Vagina (tissue), 2 donors: ENCODE measurements around the gene TMEM11. TPM values are rescaled to one million over a fixed set of nuclear protein-coding genes. Genes with fewer than 3 reads are reported as not detected.

Experiments used
- DNase-seq, 2 donors: peaks; one replicate each; pipeline ENCODE4 v3.0.0-alpha.2; 2017; ENCODE audit errors: extremely low spot score in 2 of 2
- H3K27ac ChIP-seq: fragments of 200-600 bp; sonication (generic); one replicate; pipeline ENCODE4 v1.5.1; 2019
- H3K27me3 ChIP-seq: fragments of 200-600 bp; sonication (generic); one replicate; pipeline ENCODE4 v1.5.1; 2019
- H3K36me3 ChIP-seq, 2 donors: fragments of 200-600 bp; sonication (generic); one replicate each; pipeline ENCODE4 v1.5.1; 2017 to 2019
- H3K4me1 ChIP-seq: fragments of 200-600 bp; sonication (generic); one replicate; pipeline ENCODE4 v1.5.1; 2019
- H3K4me3 ChIP-seq, 2 donors: fragments of 200-600 bp; sonication (generic); 1 replicate in 1 of 2; 2 replicates in 1 of 2; pipeline ENCODE4 v1.5.1; 2016 to 2019
- H3K9me3 ChIP-seq: fragments of 200-600 bp; sonication (generic); one replicate; pipeline ENCODE4 v1.5.1; 2019
- POLR2A ChIP-seq, 2 donors: fragments of 450-650 bp; IDR thresholded peaks; one replicate each; pipeline ENCODE4 v1.6.1; 2017; ENCODE audit warnings: antibody characterized with exemption in 2 of 2, mild to moderate bottlenecking in 2 of 2, moderate library complexity in 2 of 2
- POLR2AphosphoS5 ChIP-seq, 2 donors: sonication (generic); formaldehyde crosslinking; IDR thresholded peaks; one replicate each; pipeline ENCODE4 v1.9.0; 2017; ENCODE audit warnings: antibody characterized with exemption in 2 of 2, mild to moderate bottlenecking in 2 of 2, low read depth in 1 of 2; ENCODE audit not compliant: insufficient read depth in 1 of 2
- intact Hi-C: fragments of 100-400 bp; cut with DNase I; formaldehyde crosslinking; loops from one replicate; pipeline ENCODE4 v1.15.1; 2023
- total RNA-seq: library from RNA; depleted of rRNA; stranded (reverse); fragments of >200 nt; gene quantifications from one replicate; pipeline ENCODE4 v1.2.3, GENCODE V29; 2016
- TF ChIP-seq, protein P1 (sequence below), 3 experiments: fragments of 450-650 bp in 2 of 3; fragments of 200-600 bp in 1 of 3; sonication (generic) in 1 of 3; IDR thresholded peaks; one replicate each; pipeline ENCODE4 v1.5.1; 2017 to 2019; ENCODE audit warnings: antibody characterized with exemption in 3 of 3, mild to moderate bottlenecking in 2 of 3, moderate library complexity in 2 of 3

TMEM11 gene
- total RNA-seq, 1 donor from 2014 or later, result 30.2 TPM

DNA sequence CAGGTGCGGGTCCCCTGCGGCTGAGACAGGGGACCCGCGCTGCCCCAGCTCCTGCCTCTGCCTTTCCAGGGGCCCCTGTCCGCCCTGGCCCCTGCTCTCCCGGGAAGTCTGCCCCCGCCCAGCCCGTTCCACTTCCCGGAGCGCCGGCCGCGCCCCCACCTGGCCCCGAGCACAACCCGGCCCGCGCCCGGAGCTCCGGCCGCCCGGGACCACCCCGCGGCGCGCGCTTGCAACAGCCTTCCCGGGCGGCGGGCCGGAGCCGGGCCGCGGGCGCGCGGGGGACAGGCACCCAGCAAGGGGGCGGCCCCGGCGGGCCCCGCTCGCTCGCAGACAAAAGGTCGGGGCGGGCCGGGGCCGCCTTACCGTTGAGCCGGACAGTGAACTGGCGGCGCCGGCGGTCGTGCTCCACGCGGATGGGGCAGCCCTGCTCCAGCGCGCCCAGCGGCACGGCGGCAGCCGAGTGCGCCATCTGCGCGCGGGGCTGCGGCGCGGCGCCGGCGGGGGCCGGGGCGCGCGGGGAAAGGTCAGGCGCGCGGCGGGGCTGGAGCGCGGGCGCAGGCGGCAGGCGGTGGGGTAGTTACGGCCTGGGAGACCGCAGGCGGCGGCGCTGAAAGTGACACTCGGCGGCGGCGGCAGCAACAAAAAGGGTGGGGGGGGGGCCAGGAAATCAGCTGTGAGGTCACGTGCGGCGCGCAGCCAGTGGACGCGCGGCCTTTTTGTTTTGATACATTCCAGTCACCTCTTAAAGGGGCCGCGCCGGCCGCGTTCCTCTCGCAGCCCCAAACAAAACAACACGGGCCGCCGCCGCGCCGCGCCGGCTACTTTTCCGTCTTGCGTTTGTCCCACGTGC, 39.1 kb upstream of the TMEM11 start, which contains the start of gene NATD1:
NATD1 (minus strand) TSS at position 615 of the 850 bp plus-strand sequence; CDS start at position 469, 146 bp downstream.
- H3K27ac ChIP-seq, result peak within 1 kb of the TSS; percentile 76

DNA sequence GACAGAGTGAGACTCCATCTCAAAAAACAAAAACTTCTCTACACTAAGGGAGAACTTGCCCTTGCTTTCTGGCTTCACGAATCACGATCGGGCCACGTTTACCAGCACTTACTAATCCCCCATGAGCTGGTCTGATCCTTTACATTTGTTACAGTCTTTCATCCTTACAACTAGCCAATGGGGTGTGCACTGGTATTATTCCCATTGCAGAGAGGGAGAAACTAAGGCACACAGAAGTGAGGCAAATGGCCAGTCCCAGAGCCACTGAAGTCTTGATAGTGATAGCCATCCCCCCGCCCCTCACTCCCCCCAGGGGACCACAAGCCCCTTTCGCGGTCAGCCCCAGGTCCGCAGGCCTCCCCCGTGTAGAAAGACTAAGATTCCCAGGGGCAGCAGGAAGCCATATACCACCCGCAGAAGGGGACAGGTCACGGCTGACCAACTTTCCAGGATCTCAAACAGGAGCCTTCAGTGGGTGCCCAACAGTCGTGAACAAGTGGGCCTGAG, 38.4 kb upstream of the TMEM11 start:
- DNase-seq, result no peak
- no peaks in the 10 kb centered on the region for H3K27me3 ChIP-seq
- no peaks in the 10 kb centered on the region for H3K36me3 ChIP-seq
- peaks cover 32% of the 10 kb centered on the region for H3K4me1 ChIP-seq
- H3K27ac ChIP-seq, result peak overlapping the region; percentile 72
- H3K4me3 ChIP-seq, result peak overlapping the region; percentile 56 to 75
- H3K9me3 ChIP-seq, result no peaks in the 10 kb centered on the region
- TF ChIP-seq POLR2A (IDR thresholded peaks at IDR 0.05) (no peak), POLR2AphosphoS5 (IDR thresholded peaks at IDR 0.05; ENCODE audit: insufficient read depth in 1 of 2, low read depth in 1 of 2) (no peak)
- TF ChIP-seq, protein P1, sequence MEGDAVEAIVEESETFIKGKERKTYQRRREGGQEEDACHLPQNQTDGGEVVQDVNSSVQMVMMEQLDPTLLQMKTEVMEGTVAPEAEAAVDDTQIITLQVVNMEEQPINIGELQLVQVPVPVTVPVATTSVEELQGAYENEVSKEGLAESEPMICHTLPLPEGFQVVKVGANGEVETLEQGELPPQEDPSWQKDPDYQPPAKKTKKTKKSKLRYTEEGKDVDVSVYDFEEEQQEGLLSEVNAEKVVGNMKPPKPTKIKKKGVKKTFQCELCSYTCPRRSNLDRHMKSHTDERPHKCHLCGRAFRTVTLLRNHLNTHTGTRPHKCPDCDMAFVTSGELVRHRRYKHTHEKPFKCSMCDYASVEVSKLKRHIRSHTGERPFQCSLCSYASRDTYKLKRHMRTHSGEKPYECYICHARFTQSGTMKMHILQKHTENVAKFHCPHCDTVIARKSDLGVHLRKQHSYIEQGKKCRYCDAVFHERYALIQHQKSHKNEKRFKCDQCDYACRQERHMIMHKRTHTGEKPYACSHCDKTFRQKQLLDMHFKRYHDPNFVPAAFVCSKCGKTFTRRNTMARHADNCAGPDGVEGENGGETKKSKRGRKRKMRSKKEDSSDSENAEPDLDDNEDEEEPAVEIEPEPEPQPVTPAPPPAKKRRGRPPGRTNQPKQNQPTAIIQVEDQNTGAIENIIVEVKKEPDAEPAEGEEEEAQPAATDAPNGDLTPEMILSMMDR (IDR thresholded peaks at IDR 0.05), result no peak
- intact Hi-C loops, result loop anchor here (10.0 kb wide), 1 partner anchor 252 kb away; no protein-coding TSS in a partner anchor

More for the DNA sequence above, 39.1 kb upstream of the TMEM11 start, which contains the start of gene NATD1:
- H3K27me3 ChIP-seq, result no peaks in the 10 kb centered on the region
- peak within 1 kb of the TSS; percentile 56 to 75 for H3K4me3 ChIP-seq
- no peaks in the 10 kb centered on the region for H3K9me3 ChIP-seq
- peaks cover 32% of the 10 kb centered on the region for H3K4me1 ChIP-seq
- TF ChIP-seq POLR2A (IDR thresholded peaks at IDR 0.05), result peak in 1 of 2 donors; percentile 17
- TF ChIP-seq POLR2AphosphoS5 (IDR thresholded peaks at IDR 0.05; ENCODE audit: insufficient read depth in 1 of 2, low read depth in 1 of 2), result peak; percentile 67 to 69
- TF ChIP-seq, protein P1 (IDR thresholded peaks at IDR 0.05), result no peak
- no peak for DNase-seq
- intact Hi-C loops, result loop anchor here (10.0 kb wide), 1 partner anchor 252 kb away; no protein-coding TSS in a partner anchor
- no peaks in the 10 kb centered on the region for H3K36me3 ChIP-seq

DNA sequence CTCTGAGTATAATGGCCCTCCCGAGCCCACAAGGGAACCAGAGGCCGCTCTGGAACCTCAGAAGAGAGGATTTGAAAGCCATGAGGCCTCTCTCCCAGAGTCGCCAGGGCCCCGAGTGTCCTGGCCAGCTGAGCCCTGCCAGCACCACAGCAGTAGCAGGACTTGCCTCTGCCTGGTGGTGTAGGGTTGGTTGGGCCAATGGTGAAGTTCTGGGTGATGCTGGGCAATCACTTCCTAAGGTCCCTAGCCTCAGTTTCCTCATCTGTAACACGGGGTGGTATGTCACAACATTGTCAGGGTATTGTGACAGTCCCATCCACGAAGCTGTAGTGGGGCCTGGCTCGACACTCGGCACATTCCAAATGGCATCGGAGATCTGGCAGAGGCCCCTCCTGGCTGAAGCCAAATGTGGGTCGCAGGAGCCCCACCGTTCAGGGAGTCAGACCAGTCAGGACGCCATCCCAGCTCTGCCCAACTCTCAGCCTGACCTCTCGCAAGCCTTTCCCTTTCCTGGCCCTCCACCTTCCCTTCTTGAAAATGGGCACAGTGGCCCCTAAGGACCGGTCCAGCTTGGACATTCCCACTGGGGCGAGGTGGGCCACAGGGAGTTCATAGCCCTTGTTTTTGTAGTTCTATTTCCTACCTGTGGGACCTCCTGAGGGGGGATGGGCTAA, 37.5 kb upstream of the TMEM11 start:
- H3K36me3 ChIP-seq, result no peaks in the 10 kb centered on the region
- intact Hi-C loops, result loop anchor here (10.0 kb wide), 1 partner anchor 253 kb away; no protein-coding TSS in a partner anchor
- no peak for DNase-seq
- no peaks in the 10 kb centered on the region for H3K9me3 ChIP-seq
- no peak overlapping the region for H3K27ac ChIP-seq
- H3K4me3 ChIP-seq, result peak overlapping the region in 1 of 2 donors; percentile 10
- TF ChIP-seq, protein P1 (IDR thresholded peaks at IDR 0.05), result no peak
- TF ChIP-seq POLR2A (IDR thresholded peaks at IDR 0.05) (no peak), POLR2AphosphoS5 (IDR thresholded peaks at IDR 0.05; ENCODE audit: insufficient read depth in 1 of 2, low read depth in 1 of 2) (no peak)
- H3K27me3 ChIP-seq, result no peaks in the 10 kb centered on the region
- peaks cover 32% of the 10 kb centered on the region for H3K4me1 ChIP-seq

DNA sequence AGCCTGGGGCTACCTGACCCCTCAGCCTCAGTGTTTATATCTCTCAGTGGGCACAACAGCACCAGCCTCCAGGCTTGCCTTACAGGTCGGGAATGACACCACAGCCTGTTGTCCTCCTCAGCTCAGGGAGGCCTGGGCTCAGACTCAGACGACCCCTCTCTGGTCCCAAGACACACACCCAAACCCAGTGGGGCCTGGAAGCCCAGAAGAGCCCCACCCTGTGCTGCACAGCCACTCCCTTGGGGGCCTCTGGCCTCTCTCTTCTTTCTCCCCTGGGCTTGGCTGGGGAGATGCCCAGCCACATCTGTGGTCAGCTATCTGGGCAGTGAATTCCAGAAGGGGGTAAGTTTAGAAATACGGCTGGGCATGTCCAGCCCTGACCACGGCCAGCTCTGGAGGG, 36.9 kb upstream of the TMEM11 start:
- intact Hi-C loops, result loop anchor here (10.0 kb wide), 1 partner anchor 254 kb away; no protein-coding TSS in a partner anchor
- Histone ChIP-seq H3K4me3 (no peak overlapping the region), H3K4me1 (peaks cover 32% of the 10 kb centered on the region), H3K27me3 (no peaks in the 10 kb centered on the region), H3K27ac (no peak overlapping the region), H3K9me3 (no peaks in the 10 kb centered on the region), H3K36me3 (no peaks in the 10 kb centered on the region)
- TF ChIP-seq, protein P1 (IDR thresholded peaks at IDR 0.05), result no peak
- TF ChIP-seq POLR2A (IDR thresholded peaks at IDR 0.05) (no peak), POLR2AphosphoS5 (IDR thresholded peaks at IDR 0.05; ENCODE audit: insufficient read depth in 1 of 2, low read depth in 1 of 2) (no peak)
- no peak for DNase-seq
